GM12891 (cell line): ENCODE data around the gene NSUN6.

Experiments used
- PAX5 ChIP-seq: IDR thresholded peaks from 2 replicates; pipeline ENCODE4 v1.6.1; 2011; ENCODE audit warnings: low read length, moderate library complexity, mild to moderate bottlenecking; ENCODE audit not compliant: insufficient read depth, severe bottlenecking
- POLR2A ChIP-seq: IDR thresholded peaks from 2 replicates; pipeline ENCODE4 v1.6.1; 2011; ENCODE audit warnings: low read depth, low read length, control low read depth
- POLR2AphosphoS5 ChIP-seq: IDR thresholded peaks from 2 replicates; pipeline ENCODE4 v1.6.1; 2011; ENCODE audit warnings: low read depth, low read length, control low read depth
- SPI1 ChIP-seq: IDR thresholded peaks from 2 replicates; pipeline ENCODE4 v1.6.1; 2011; ENCODE audit warnings: low read depth, low read length, control low read depth

GRCh38 chr10:18571076-18571475 is 80.3 kb downstream of the NSUN6 start:
- TF ChIP-seq POLR2A (no peak), POLR2AphosphoS5 (no peak), SPI1 (no peak), PAX5 (no peak)
